Endothelial cell of hepatic sinusoid (primary cell): ENCODE results near the gene KCND3.

ENCODE experiments used
- in situ Hi-C: cut with HindIII; loops from 2 replicates; pipeline ENCODE4 v1.10.0; 2017; ENCODE audit warnings: low sequenced_read_pairs

The KCND3 gene

DNA sequence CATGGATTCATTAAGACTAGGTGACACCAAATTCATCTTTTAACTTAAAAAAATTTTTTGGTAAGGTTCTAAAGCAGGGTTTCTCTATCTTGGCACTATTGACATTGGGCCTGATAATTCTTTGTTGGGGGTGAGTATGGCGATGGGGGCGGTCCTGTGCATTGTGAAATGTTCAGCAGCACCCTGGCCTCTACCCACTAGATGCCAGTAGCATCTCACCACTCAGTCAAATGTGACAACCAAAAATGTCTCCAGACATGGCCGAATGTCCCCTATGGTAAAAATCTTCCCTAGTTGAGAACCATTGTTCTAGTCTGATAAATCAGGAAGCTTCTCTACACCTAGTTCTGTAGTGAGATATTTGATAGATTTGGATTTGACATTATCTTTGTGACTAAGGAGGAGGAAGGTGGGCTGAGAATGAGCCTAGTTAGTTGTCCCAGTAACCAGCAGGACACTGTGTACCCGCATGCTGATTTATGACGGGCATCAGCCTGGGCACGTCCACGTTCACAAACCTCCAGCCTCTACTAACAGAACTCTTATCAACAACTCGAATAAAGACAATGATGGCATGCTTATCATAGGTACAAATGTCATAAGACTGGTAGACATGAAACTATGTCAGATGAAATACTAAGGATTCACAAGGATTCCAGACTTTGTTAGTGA, 104.6 kb downstream of the KCND3 start:
- in situ Hi-C loops, result no loop called here

DNA sequence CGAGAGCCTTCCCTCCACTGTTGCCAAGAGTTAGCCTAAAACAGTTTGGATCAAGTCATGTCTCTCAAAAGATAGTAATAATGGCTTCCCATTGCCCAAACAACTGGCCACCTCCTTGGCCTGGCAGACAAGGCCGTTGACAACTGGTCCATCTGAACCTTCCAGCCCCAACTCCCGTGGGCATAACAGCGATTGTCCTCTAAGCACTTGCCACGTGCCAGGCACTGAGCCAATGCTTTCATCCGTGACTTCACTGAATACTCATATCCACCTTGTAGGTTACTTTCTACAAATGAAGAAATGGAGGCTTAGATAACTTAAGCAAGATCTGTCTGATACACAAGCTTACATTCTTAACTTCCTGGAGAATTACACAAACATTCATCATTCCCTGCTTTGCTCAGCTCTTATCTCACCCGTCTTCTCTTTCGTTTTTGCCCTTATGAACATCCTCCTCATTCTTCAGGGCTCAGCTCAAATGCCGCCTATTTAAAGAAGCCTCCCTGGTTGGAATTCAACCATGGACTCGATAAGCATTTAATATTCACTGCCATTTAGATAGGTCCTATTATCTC, 106.4 kb downstream of the KCND3 start:
- in situ Hi-C loops, result no loop called here

DNA sequence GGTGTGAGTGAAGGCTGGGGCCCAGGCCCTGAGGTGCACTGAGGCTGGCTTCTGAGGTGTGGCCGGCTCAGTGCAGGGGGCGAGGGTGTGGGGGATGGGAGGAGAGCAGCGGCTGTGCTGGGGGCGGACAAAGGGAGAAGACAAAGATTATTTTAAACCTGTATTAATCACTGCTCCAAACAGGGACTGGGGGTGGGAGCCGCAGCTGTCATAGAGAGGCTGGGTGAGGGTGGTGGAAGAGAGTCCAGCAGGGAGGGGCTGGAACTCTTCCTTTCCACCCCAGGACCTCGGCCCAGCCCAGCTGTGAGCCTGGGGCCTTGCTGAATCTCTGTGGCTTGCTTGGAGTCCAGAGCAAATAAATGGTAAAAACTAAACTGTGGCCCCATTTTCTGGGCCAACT, 106.9 kb downstream of the KCND3 start:
- in situ Hi-C loops, result no loop called here

DNA sequence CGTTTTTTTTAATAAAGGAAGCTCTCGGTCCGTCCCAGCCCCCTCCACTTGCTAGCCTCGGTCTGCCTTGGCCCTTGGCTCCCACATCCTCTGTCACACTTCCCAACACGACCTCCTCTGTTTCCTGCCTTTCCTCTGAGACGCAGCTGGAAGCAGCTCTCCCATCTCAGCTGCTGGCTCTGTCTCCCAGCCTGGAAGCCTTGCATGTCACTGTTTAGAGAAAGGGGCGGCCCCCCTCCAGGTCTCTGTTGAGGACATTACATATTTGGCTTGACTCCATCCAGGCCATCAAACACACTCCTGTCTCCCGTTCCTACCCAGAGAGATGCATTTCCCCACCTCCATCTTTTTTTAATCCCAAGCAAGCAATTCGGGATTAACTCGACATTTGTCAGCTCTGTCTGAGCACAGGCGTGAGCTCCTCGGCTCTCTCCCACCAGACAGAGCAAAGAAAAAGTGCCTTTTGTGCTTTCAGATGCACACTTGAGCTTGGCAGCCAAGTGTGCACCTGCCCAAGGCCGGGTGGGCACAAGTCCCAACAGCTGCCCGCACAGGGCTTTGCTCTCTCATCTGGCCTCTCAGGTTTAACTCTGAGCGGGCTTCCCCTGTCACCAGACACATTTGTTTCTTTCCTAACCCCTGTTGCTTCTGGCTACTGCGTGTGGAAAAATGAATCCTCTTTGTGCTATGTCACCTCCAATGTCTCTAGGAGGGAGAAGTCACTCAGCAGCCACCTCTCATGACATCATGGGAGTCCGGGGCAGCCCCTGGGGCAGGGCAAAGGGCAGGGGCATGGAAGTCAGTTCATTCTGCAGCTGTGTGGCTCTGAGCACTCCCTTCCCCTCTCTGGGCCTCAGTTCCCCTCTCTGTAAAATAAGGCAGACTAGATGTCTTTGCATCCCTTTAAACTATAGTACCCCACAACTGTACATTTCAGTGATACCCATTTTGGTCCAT, 108.3 kb downstream of the KCND3 start:
- in situ Hi-C loops, result no loop called here

DNA sequence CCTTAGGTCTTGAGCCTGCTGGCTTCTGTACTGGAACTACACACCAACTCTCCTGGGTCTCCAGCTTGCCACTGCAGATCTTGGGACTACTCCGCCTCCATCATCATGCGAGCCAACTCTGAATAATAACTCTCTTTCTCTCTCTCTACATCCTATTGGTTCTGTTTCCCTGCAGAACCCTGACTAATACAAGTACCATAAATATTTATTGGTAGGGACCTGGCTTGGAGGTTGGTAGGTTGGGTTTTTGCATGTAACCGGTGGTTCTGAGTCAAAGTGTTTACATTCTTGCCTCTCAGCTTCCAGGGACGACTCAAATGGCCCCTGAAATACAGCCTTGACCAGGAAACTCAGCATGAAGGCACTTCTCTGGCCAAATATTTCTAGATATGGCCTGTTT, 110.4 kb downstream of the KCND3 start:
- in situ Hi-C loops, result no loop called here

DNA sequence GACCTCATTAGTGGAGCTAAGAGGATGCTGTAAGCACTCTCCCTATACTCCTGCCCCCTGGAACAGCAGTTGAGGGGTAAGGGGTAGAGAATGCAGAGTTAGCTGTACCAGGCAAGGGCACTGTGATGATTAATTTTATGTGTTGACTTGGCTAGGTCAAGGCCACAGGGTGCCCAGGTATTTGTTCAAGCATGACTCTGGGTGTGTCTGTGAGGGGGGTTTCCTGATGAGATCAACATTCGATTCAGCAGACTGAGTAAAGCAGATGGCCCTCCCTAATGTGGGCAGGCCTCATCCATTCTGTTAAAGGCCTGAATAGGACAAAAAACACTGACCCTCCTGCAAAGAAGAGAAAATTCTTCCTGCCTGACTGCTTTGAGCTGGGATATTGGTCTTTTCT, 110.8 kb downstream of the KCND3 start:
- in situ Hi-C loops, result no loop called here

DNA sequence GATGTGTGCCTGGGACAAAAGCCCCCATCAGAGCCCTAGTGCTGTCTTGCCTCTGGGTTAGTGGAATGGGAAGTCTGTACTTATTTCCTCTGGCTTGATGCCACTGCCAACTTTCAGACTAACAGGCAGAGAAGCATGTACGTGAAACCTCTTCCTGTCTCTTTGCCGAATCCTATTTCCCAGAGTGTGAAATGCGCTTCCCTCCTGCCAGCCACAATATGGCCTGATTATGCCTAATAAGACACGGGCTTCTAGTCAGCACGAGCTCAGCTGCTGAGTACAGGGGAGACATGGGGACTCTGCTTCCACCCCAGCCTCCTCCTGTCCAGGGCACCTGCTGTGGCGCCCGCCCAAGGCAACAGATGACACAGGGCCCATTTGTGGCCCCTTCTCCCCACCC, 111.4 kb downstream of the KCND3 start:
- in situ Hi-C loops, result no loop called here

DNA sequence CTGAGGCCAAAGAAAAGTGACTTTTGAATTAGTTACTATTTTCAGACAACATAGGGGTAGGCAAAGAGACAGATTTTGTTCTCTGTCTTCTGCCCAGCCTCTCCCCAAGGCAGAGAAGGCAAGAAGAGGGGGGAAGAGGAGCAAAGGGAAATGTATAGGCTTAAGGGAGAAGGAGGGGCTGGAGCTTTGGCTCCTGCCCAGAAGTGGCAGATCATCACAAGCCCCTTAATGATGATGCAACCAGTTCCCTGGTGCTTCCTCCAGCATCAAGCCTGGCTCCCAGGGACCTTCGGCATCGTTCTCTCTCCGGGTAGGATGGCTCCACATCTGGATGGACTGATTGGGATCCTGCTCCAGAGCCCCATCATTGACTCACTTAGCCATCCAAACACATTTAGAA, 112.8 kb downstream of the KCND3 start:
- in situ Hi-C loops, result no loop called here

DNA sequence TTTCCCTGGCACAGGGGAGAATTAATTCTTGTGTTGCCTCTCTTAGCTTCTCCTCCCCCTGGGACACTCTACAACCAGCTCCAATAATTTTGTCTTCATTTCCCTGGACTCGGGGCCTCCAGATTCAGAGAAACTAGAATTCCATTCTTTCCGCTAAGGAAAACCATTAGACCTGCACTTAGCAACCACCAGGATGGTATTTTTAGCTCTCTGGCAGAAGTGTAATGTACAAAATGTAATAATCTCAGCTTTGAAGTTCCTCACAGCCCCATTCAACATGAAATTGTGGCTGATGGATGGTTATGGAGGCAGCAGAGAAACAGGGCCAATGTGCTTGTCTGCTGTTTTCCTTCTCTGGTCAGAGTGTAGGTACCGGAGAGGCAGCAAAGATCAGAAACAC, 113.8 kb downstream of the KCND3 start:
- in situ Hi-C loops, result no loop called here

DNA sequence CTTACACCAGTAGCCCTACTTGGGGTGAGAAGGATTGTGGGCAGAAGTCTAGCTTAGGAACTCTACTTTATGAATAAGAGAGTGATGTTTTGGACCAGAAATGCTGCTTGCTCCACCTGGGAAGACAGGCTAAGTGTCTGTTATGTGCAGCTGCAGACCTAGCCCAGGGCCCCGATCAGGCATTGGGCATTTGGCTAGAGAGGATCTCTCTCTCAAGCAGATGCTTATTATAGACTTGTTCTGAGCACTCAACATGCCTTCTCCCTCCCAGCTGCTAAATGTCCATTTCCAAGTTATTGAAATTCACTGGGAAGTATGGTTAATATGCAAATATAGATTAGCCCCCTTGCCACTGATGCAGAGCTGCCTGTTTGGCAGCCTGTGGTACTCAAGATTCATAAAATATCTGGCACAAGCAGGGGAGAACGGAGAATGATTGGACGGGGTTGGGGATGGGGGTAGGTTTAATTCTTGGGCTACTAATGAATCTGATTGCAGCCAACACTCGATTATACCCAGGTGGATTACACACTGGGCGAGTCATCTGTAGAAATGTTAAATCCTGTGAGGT, 115.9 kb downstream of the KCND3 start:
- in situ Hi-C loops, result loop anchor here (5.0 kb wide), 1 partner anchor 56 kb away; no protein-coding TSS in a partner anchor

DNA sequence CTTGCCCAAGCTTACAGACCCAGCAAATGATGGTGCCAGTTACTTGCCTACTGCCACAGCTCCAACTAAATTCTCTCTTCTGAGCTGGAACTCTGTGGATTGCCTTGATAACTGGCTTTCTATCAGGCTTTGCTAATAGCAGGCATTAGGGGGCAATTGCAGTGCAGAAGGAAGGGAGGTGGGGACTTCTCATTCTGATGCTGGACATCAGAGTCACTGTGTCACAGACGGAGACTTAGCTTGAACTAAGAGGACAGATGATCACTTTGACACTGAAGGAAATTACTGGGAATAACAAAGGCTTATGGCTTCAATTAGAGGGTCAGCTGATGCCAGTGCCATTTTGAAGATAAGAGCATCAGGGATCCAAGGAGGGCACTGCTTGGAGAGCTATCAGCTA, 119.3 kb downstream of the KCND3 start:
- in situ Hi-C loops, result loop anchor here (5.0 kb wide), 1 partner anchor 53 kb away; no protein-coding TSS in a partner anchor

DNA sequence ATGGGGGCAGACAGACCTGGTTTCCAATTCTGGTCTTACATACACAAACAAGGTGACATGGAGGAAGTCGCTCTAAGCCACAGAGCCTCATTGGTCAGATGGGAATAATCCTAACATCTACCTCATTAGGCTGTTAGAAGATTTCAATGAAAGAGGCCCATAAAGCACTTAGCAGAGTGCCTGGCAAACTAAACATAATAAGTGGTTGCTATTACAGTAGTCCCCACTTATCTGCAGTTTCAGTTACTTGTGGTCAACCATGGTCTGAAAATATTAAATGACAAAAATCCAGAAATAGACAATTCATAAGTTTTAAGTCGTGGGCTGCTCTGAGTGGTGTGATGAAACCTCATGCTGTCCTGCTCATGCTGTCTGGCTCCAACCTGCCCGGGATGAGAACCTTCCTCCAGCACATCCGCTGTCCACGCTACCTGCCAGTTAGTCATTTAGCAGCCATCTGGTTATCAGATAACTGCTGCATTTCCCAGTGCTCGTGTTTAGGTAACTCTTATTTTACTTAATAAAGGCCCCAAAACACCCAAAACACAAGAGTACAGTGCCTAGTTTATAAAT, 121.5 kb downstream of the KCND3 start:
- in situ Hi-C loops, result no loop called here

DNA sequence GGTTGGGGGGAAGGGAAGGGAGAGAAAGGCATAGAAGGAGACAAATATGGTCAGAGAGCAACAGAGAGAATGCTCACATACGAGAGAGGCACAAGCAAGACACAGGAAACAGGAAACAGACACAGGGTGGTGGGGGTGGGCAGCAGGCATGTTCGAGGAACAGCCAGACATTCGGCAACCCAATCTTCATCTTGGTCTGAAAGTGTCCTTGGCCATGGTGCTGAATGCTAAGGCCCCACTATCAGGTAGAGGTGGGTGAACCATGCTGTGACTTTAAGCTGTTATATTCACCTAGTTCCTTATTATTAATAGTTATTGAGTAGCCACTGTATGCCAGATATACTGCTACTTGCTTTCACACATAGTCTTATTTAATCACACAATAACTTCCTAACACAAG, 124.6 kb downstream of the KCND3 start:
- in situ Hi-C loops, result no loop called here

DNA sequence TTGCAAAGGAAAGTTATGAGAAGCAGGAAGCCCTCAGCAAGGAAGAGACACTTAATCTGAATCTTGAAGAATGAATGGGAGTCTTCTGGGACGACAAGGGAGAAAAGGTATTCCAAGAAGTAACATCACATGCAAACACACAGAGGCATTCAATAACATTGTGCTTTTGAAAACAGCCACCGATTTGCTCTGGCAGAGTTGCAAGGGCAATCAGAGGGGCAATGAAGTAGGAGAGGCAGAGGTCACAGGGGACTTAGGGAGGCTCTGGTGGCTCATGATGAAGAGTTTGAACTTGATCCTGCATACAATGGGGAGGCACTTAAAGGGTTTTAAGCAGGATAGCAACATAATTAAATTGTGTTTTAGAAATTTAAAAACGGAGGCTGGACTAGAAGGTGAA, 126.1 kb downstream of the KCND3 start:
- in situ Hi-C loops, result no loop called here

DNA sequence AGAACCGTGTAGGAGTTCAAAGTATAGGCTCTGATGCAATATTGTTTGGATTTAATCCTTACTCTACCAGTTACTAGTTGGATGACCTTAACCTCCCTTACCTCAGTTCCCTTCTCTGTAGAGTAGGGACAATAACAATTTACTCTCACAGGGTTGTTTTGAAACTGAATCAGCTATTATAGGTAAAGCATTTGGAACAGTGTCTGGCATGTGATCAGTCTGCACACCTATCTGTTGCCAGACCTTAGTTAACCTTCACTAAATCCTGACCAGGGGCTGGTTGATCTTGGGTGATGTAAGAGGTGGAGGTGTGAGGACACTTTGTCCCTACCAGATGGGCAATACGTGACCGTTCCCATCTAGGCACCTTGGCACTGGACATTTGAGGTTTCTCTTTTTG, 126.9 kb downstream of the KCND3 start:
- in situ Hi-C loops, result no loop called here

DNA sequence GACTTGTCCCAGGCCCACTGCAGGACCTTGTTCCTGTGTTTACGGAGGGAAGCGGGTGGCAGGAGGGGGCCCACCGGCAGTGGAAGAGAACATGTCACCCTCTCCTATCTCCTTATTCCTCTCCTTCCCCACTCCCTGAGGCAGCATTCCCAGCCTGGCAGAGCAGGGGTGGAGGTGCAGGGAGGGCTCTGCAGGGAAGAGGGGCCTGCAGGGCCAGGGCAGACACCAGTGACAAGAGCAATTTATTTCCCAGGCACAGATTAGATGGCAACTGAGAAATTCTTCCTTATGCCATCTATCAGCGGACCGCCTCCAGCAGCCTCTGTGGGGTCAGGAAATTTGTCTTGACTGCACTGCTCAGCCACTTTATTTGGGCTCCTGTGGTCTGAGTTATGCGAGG, 127.9 kb downstream of the KCND3 start:
- in situ Hi-C loops, result no loop called here

DNA sequence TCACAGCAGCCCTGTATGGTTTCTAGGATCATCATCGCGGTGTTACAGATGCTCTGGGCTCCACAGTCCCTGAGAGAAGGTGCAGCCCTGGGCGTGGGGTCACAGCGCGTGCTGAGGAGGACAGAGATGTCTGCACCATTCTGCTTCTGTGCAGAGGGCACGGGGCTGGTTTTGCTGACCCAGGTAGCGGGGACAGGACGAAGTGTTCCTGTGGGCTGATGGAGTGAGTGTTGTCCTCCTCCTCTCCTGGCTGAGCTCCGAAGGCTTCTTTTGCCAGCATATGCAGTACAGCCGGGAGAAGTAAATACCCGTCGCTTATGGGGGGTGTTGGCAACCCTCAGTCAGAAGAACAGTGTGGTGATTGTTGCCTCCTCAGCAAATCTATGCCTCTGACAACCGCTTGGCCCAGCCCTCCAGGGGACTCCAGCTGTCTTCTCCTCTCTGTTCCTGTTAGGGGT, 132.2 kb downstream of the KCND3 start:
- in situ Hi-C loops, result loop anchor here (5.0 kb wide), 1 partner anchor 65 kb away; no protein-coding TSS in a partner anchor

DNA sequence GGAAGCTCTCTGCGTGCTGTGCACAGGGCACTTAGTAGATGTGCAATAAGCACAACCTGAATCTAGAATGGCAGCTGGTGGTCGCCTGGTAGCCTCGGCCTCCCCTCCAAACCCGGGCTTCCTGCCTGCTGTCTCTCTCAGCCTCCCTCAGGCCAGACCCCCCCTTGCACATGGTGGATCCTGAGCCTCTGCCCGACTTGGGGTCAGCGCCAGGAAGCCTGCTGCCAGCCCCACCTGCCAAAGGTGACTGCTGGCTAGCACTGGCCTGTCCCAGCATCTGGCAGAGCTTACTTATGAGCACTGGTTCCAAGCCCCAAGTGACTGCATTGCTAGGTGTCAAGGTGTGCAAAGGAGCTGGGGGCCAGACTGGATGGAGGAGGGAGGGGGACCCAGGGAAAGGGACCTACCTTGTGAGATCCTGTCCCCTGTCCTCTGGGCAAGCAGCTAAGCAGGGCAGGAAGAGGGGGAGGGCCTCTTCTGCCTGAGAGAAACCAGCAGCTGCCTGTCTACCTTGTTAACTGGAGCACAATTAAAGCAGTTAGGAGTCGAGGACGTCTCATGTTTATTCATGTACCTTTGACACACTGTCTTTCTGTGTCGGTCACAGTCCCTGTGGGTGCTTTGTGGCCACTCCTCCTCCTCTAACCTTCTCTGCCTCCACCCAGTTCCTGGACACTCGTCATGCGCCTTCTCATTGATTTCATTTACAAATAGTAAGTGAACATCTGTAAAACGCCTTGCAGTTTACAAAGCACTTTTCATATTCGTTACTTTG, 132.9 kb downstream of the KCND3 start:
- in situ Hi-C loops, result loop anchor here (5.0 kb wide), 1 partner anchor 66 kb away; no protein-coding TSS in a partner anchor

DNA sequence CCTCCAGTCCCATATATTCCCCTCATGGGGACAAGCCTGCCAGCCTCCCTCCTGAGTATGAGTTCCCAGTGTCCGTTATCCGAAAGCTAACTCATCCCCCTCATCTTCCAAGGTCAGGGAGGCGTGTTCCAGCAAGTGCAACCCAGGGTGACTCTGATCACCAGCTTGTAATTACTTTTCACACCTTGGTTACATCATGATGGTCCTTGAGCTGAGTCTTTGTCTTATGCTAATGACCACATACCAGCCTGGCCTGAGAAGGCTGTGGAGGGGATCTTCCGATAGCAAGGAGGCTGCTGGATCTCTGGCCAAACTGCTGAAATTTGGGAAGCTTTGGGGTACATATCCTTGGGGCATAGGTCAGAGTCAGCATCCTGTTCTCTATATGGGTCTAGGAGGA, 134.2 kb downstream of the KCND3 start:
- in situ Hi-C loops, result loop anchor here (5.0 kb wide), 1 partner anchor 67 kb away; no protein-coding TSS in a partner anchor

DNA sequence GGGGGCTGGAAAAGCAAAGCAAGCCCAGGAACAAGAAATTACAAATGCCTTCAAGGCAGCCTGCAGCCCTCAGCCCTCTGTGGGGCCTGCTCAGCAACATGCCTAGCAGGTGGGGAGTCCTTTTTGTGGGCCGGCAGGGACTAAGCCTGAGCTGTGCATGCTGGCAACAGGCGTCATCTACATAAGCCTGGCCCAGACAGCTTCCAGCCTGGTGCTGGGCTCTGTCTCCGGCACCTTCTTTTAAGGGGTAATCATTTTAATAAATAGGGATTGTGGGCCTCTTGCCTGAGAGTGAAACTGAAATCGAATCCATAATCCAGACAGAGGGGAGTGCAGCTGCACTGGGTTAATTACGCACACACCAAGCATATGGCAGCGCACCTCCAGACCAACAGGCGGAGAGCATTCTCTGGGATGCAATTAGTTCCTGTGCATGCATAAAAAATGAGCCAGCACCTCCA, 137.2 kb downstream of the KCND3 start:
- in situ Hi-C loops, result no loop called here
